HG02938 (cell line): ENCODE data around the gene SIX4.
"Not testable (repeated sequence)": the region's sequence is repeated elsewhere in the genome, so short reads cannot be mapped to it uniquely, and the experiment has no call there.

ENCODE experiments used
- ATAC-seq: cut with Tn5 transposase; IDR thresholded peaks from one replicate; pipeline ENCODE4 v1.9.1; 2021; ENCODE audit warnings: mild to moderate bottlenecking, moderate library complexity; ENCODE audit not compliant: unreplicated experiment

Gene SIX4

GRCh38 chr14:60723907-60724618 is at the start of gene SIX4:
Gene SIX4, minus strand, starts transcription at chr14:60724351. Its CDS starts 277 bp downstream, at chr14:60724074.
- no peak for ATAC-seq

GRCh38 chr14:60773558-60773957 is 49.4 kb upstream of the SIX4 start:
- no peak for ATAC-seq

GRCh38 chr14:60771117-60771516 is 47.0 kb upstream of the SIX4 start:
- ATAC-seq, result no peak

- ATAC-seq, result no peak
Observed at GRCh38 chr14:60768602-60769001, 44.5 kb upstream of the SIX4 start.

- no peak for ATAC-seq
Observed at GRCh38 chr14:60760644-60761364, 36.7 kb upstream of the SIX4 start.

- no peak for ATAC-seq
Observed at GRCh38 chr14:60760209-60760608, 36.1 kb upstream of the SIX4 start.

- peak; percentile 55 for ATAC-seq
Observed at GRCh38 chr14:60758885-60759284, 34.7 kb upstream of the SIX4 start.

- no peak for ATAC-seq
Observed at GRCh38 chr14:60757567-60758002, 33.4 kb upstream of the SIX4 start.

- ATAC-seq, result no peak
Observed at GRCh38 chr14:60756847-60757246, 32.7 kb upstream of the SIX4 start.

GRCh38 chr14:60753264-60754119 is 29.3 kb upstream of the SIX4 start:
- ATAC-seq, result peak; percentile 98

GRCh38 chr14:60744566-60744965 is 20.4 kb upstream of the SIX4 start:
- ATAC-seq, result no peak

- ATAC-seq, result no peak
Observed at GRCh38 chr14:60738843-60739508, 14.8 kb upstream of the SIX4 start.

GRCh38 chr14:60736494-60736893 is 12.3 kb upstream of the SIX4 start:
- no peak for ATAC-seq

- no peak for ATAC-seq
Observed at GRCh38 chr14:60735416-60735815, 11.3 kb upstream of the SIX4 start.

- ATAC-seq, result peak; percentile 91
Observed at GRCh38 chr14:60734465-60735242, 10.5 kb upstream of the SIX4 start, which contains the start of gene MNAT1. Gene MNAT1, plus strand, starts transcription at chr14:60734761. Its CDS starts 102 bp downstream, at chr14:60734863.

- ATAC-seq, result no peak
Observed at GRCh38 chr14:60732840-60733483, 8.8 kb upstream of the SIX4 start.

- ATAC-seq, result not testable (repeated sequence)
Observed at GRCh38 chr14:60731291-60731690, 7.1 kb upstream of the SIX4 start.

- no peak for ATAC-seq
Observed at GRCh38 chr14:60723116-60723906, 840 bp downstream of the SIX4 start.
